GM21576 (cell line): Measurements from ENCODE around the gene SSTR3.

ENCODE experiments used
- ATAC-seq: cut with Tn5 transposase; IDR thresholded peaks from one replicate; pipeline ENCODE4 v1.9.1; 2021; ENCODE audit warnings: mild to moderate bottlenecking, moderate library complexity; ENCODE audit not compliant: unreplicated experiment

Gene SSTR3

DNA sequence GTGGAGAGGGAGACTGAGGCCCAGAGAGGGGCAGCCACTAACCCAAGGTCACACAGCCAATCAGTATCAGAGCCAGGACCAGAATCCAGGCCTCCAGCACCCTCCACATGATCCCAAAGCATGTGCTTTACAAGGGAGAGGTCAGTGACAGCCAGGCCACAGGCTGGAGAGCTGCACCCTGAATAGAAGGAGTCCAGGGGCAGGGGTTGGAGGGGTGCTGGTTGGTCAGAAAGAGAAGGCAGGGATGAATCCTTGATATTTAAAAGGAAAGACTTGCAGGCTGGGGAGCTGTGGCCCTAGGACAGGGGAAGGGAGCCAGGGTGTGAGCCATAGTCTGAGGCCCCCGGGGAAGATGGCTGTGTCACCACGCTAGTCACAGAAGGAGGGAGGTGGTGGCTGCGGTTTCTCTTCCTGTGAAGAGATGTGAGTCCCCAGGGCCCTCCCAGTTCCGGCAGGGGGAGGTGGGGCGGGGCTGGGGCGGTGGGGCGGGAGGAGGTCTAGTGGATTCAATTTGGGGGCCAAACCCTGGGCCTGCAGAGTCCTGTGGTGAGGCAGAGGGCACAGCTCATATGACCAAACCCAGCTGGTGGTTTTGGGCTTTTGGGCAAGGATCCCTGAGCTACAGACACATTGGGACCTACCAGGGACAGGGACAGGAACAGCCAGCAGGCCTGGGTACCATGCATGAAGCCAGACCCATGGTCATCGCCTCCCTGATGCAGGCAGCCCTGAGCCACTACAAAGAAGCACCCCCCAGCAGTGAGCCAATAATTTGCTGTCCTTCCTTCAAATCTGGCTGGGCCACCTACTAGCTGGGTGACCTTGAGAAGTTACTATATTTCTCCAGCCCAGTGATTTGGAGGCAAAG is 17.8 kb upstream of the SSTR3 start:
- ATAC-seq = peak; percentile 33

DNA sequence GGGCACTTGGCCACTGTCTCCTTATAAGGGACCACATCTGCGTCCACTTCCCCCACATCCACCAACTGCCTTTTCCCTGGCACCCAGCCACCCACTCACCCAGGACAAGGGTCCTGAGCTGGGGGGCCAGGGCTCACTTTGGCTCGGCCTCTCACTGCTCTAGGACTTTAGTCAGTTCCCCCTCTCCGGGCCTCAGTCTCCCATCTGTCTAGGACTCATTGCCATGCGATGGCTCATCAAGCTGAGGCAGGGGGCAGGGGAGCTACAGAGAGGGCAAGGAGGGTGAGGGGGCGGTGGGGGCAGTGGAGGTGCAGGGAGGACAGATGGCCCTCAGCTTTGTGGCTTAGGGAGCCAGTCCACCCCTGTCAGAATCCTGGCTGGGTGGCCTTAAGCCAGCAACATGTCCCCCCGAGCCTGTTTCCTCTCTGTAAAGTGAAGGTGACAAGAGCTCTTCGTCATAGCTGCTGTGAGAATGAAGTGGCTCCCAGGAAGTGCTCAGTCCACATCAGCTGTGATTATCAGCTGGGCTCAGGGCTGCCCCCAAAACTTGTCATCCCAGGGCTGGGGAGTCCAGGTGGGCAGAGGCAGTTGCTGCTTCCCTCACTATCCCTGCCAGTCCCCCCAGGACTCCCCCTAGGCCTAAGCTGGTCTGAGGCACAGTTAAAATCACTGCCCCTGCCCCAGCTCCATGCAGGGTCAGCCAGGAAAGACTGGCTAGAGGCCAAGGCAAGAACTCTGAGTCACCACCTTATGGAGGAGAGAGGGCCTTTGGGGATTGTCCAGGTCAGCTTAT is 16.9 kb upstream of the SSTR3 start:
- ATAC-seq = no peak

DNA sequence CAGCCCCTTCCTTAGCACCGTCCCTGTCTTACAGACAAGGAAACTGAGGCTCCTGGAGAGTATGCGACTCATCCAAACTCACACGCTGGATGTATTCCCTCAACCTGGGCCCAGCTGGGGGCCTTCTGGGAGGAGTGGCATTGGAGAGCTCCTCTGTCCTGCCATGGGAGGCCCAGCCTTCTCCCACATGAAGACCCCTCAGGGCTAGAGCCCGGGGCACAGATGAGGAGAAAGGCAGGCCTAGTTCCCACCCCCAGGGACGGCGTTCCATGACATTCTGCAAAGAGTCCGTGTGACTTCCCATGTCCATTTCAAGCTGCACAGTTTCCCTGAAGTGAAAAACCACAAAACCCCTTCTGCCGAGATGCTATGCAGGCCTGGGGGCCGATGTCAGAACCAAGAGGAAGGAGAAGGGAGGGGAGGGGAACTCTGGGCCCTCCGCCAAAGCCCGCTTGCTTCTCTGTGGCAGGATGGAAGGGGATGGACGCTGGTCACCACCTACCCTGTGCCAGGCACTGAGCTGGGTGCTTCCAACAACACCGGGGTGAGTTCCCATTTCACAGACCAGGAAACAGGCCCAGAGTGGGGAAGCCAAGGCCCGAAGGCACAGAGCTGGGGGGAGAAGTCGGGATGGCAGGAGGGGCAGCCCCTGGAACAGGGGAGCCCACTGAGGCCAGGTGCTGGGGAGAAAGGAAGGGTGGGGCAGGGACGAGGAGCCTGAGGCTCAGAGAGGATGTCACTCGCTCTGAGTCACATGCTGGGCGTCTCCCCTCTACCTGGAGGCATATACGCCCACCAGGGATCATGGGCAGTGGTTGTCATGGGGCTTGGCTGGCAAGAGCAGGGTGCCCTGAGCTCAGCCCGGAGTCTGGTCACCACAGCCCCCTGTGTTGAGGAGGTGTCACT is 16.1 kb upstream of the SSTR3 start:
- no peak for ATAC-seq

DNA sequence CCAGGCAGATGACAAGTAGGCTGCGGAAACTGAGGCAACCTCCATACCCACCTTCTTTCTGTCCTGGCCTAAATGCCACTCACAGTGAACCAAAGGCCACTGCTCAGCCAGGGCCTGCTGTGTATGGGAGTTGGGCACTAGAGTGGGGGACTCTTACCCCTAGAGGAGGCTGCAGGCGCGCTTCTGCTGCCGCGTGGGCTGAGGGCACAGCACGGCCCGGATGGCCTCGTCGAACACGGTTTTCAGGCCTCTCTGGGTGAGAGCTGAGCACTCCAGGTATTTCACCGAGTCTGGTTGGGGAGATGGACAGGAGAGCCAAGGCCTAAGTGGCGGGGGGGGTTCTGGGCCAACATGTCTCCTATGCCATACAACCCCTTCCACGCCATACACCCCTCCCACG is 14.2 kb upstream of the SSTR3 start:
- ATAC-seq = no peak

DNA sequence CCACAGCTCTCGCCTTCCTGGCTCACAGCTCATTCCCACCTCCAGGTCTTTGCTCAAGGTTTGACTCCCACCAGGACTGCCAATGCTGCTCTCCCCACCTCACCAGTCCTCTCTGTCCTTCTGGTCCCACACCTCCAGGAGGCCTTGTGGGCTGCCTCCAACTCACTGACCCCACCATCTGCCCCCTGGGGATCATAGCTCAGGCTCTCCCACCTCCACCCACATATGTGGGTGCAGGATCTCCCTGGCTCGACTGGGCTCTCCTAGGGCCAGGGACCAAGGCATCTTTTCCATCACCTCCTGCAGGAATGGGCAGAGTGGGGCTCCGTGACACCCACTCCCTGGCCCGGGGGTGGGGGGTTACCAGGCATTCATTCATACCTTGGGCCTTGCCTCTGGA is 13.8 kb upstream of the SSTR3 start:
- no peak for ATAC-seq

DNA sequence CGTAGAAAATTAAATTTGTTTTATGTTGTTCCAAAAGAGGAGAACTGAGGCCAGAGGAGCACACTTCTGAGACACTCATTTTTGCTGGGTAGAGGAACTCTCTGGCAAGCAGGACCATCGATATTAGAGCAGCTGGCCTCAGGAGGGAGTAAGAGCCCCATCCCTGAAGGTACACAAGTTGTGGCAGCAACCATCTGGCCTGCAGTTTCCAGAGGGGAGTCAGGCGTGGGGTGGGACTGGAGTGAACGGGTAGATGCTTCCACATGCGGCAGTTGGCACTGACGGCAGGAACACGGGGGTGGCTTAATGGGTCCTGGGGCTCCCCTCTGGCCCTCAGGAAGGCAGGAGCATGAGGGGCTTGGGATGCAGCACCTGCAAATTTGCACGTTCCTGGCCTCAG is 13.2 kb upstream of the SSTR3 start:
- no peak for ATAC-seq

DNA sequence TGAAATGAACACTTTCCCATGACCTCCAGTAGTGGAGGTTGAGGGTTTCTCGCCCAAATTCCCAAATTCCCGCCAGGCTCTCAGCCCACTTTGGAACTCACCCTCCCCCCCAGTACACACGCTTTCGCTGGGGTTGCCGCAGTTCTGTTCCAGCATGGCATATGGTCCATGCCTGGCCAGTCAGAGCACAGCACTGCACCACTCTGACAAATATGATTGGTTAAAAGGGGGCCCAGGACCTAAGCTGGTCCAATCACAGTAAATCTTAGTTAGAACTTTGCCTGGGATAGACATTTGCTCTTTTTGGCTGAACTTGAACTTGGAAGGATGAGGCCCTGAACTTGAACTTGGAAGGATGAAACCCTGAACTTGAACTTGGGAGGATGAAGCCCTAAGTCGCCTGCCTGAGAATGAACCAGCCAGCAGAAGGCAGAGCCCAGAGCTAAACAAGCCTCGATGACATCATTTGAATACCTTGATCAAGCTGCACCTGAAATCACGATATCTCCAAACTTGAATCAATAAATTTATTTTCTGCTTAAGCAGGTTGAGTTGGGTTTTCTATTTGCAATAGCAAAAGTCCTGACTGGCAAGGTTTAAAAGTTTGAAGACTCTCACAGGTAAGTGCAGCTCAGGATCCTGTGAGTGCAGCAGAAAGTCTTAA is 12.6 kb upstream of the SSTR3 start:
- no peak for ATAC-seq

DNA sequence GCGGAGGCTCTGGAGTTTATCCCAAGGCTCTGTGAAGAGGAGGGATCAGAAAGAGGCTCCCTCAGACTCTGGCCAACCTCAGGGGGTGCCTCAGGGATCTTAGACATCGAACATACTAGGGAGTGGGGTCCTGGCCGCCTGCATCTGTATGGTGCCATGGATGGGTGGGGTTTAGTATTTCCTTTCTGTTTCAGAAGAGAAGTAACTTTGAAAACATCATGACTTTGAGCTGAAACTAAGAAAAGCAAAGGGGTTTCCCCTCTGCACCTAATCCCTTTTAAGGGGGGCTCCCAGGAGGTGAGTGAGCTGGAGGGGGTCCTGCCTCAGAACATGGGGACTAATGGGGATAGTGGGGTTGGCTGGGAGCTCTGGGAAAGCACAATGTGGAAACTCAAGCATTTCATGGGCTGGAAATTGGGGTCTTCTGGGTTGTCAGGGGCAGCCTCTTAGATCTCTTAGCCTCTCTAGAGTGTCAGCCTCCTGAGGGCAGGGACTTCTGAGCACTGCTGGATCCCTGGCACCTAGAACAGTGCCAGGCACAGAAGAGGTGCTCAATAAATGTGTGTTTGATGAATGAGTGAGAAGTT is 11.8 kb upstream of the SSTR3 start:
- ATAC-seq = no peak

DNA sequence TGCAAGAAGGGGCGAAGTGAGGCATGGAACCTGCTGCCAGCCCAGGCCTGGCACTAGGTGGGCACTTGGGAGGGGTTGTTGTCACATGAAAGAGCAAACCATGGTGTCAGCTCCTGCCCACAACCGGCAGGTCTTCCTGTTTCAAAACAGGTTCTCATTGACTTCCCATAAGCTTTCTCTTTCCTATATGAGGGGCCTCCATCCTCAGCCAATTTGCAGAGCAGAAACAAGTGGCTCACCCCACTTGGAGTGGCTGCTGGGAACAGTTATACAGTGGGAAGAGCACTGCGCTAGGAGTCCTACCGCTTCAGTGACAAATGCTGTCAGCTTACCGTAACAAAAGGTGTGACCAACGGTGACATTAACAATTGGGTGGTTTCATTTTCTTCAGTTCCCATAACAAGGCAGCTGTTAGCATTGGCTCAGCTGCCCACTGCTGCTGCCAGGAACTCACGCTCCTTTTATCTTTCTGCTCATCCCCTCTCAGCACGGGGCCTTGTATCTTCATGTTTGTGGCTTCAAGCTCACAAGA is 10.2 kb upstream of the SSTR3 start:
- no peak for ATAC-seq

DNA sequence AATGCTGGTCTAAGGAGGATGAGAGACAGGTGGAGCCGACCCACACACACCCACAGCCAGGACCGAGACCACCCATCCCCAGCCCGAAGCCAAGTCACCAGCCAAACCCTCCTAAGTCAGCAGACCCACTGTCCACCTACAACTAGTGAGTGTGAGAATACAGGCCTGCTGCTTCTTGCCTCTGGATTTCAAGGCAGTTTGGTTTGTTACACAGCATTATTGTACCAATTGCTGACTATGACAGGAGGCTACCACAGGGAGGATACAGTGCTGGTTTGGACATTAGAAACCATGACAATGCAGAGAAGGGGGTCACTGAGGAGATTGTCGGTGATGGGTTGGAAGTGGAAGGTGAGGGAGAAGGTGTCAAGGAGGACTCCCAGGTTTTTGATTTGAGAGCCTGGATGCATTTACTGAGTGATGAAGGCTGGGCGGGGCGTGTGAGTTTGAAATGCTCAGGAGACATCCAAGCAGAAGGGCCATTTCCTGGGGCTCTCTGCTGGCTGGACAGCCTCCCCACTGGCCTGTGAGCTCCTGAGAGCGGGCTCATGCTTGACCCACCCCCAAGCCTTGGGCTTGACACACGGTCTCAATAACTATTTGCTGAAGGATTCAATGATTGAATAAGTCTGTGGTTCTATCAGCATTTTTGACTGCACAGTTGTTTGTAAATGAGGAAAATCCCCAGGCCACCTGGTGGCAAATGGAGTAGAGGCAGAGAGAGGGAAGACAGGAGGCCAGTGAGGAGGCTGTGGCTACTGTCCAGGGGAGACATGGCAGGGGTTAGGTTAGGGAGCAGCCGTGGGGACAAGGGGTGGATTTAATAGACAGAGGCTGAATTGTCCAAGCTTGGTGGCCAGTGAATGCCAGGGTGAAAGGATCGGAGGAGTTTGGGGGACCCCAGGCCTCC is 9.4 kb upstream of the SSTR3 start:
- no peak for ATAC-seq

DNA sequence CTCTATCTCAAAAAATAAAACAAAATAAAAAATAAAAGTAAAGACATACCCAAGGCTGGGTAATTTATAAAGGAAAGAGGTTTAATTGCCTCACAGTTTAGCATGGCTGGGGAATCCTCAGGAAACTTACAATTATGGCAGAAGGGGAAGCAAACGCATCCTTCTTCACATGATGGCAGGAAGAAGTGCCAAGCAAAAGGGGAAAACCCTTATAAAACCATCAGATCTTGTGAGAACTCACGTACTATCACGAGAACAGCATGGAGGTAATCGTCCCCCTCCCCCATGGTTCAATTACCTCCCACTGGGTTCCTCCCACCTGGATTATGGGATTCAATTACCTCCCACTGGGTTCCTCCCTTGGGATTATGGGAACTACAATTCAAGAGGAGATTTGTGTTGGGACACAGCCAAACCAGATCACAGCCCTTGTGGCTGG is 8.3 kb upstream of the SSTR3 start:
- ATAC-seq = no peak

DNA sequence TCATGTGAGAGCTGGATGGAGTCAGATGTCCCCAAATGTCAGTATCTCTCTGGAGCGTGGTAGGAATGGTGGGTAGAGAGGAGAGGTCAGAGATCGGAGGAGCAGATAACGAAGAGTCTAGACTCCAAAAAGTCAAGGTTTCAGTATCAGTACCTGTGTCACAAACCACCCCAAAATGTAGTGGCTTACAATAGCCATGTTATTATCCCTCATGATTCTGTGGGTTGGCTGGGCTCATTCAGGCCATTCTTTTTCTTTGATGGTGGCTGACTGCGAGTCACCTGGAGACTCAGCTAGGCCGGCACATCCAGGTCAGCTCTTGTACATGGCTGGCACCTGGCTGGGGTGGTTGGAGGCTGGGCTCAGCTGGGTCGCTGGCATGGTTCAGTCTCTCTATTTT is 7.3 kb upstream of the SSTR3 start:
- no peak for ATAC-seq

DNA sequence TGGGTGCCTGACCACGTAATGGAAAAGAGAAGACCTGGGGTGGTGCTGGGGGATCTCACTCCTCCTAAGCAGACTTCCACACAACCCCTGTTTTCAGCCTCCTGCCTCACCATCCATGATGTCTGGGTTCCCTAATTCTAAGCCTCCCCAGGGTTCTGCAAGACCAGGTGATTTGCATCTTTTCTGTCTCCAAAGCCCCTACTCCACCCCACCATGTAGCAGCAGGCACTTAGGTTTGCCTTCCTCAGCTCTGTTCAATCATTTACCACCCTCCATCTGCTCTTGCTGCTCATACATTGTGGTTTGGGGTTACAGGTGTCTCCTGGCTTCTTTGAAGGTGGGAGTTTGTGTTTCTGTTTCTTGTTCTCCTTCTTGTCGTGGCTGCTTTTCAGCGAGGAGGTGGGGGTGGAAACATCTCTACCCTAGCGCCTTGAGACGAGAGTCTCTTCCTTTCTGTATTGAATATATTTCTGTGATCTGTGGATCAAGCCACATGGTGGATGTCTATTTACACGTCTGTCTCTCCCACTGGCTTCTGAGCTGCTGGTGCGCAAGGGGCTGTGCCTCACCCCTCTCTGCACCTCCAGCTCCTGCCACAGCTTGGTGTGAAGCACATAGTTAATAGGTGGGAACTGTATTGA is 6.6 kb upstream of the SSTR3 start:
- peak; percentile 74 for ATAC-seq

DNA sequence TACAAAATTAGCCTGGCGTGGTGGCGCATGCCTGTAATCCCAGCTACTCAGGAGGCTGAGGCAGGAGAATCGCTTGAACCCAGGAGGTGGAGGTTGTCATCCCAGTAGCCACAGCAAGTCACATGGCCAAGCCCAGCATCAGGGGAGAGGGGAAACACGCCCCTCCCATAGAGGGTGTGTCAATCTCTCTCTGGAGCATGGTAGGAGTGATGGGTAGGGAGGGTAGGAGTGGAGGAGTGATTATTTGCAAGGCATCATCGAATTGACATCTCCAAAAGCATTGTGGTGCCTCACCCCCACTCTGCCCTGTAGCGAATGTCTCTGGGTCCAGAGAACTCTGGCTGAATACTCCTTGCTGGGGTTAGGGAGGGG is 6.1 kb upstream of the SSTR3 start:
- no peak for ATAC-seq

DNA sequence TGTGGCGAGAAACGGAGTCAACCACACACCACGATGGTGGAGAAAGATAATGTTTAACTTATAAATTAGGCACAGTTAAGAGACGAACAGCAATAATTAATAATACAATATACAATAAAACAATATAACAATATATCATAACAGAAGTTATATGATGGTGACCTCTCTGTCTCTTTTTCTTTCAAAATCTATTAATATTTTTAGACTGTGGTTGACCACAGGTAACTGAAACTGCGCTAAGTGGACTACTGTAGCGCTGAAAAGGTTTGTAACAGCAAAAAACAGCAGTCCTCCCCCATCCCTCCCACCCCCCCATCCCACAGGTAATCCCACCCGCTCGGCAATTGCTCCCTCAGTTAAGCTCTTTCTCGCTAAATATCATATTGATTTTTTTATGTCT is 3.6 kb upstream of the SSTR3 start:
- no peak for ATAC-seq

DNA sequence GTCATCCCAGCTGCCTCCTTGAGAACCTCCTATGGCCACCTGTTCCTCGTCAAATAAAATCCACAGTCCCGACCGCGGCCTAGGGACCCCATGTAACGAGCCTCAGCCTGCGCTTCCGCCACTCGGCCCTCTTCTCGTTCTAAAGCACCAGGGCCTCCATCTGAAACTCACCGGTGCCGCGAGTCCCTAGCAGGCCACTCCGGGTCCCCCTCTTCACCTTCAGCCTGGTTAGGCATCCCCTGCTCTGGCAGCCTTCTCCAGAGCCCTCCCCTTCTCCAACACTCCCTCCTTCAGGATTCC is 2.4 kb upstream of the SSTR3 start:
- no peak for ATAC-seq

DNA sequence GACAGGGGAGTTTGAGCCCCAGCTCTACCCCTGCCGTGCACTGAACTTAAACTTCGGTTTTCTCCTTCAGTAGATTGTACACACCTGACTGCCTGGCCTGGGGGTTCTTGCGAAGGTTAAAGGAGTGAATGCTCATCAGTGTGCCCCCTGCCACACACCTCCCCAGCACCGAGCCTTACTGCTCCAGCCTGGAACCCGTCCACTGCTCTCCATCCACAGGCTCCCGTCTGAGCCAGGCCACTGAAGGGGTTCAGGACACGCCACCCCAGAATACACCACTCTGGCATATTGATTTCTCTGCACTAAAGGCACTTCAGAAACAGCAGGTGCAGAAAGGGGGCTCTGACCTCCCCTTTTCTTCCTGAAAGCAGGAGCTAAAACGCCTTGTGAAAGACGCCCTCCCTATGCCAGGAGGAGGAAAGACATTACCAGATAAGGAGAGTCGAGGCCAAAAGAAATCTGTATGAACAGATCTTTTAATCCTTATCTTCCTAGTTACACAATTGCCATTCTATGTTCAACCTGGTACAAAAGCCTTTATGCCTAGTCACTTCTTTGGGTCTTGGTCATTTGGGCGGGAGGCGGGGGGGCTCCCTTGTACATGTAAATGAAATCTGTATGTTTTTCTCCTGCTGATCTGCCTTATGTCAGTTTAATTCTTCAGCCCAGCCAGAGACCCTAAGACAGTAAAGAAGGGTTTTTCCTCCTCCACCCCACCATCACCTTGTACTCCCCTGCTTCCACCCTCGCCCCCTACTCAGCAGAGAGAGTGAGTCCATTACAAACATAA is 1.9 kb upstream of the SSTR3 start:
- no peak for ATAC-seq
